Endothelial cell of umbilical vein (primary cell): Measurements from ENCODE around the gene UPB1.

ENCODE experiments used
- CTCF ChIP-seq, 2 donors: IDR thresholded peaks; 1 replicate in 1 of 2; 2 replicates in 1 of 2; pipeline ENCODE4 v1.5.1; 2011; ENCODE audit warnings: low read length in 2 of 2, mild to moderate bottlenecking in 2 of 2, moderate library complexity in 2 of 2, control low read depth in 1 of 2, inconsistent platforms in 1 of 2, low read depth in 1 of 2; ENCODE audit not compliant: insufficient read depth in 1 of 2; ENCODE audit errors: extremely low read depth in 1 of 2
- EZH2 ChIP-seq: IDR thresholded peaks from 2 replicates; pipeline ENCODE4 v1.6.1; 2012; ENCODE audit warnings: borderline replicate concordance, low read depth, mild to moderate bottlenecking, moderate library complexity, low read length, inconsistent platforms; ENCODE audit not compliant: severe bottlenecking
- POLR2A ChIP-seq: IDR thresholded peaks from 2 replicates; pipeline ENCODE4 v1.6.1; 2012; ENCODE audit warnings: low read depth, mild to moderate bottlenecking, control low read depth, low read length

DNA sequence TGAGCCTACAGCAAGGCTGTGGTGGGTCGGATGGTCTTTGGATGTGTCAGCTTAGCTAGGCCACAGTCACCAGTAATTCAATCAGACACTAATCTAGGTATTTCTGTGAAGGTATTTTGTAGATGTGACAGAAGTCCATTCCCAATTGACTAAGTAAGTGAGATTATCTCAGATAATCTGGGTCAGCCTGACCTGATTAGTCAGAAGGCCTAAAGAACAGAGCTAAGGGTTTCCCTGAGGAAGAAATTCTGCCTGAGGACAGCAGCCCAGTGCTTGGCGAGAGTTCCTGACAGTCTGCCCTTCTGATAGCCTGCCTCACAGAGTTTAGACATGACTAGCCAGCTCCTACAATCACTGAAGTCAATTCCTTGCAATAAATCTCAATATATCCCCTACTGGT is 31.1 kb downstream of the UPB1 start:
- TF ChIP-seq CTCF (IDR thresholded peaks at IDR 0.05; ENCODE audit: extremely low read depth in 1 of 2, insufficient read depth in 1 of 2, low read depth in 1 of 2, low read length in 2 of 2) (no peak), EZH2 (no peak), POLR2A (no peak)
